GM12892 (cell line): ENCODE measurements around the gene GAB2.

ENCODE experiments used
- POLR2A ChIP-seq: IDR thresholded peaks from 2 replicates; pipeline ENCODE4 v1.6.1; 2011; ENCODE audit warnings: low read depth, low read length, control low read depth
- POLR2AphosphoS5 ChIP-seq: IDR thresholded peaks from 2 replicates; pipeline ENCODE4 v1.6.1; 2011; ENCODE audit warnings: low read depth, low read length, control low read depth

DNA sequence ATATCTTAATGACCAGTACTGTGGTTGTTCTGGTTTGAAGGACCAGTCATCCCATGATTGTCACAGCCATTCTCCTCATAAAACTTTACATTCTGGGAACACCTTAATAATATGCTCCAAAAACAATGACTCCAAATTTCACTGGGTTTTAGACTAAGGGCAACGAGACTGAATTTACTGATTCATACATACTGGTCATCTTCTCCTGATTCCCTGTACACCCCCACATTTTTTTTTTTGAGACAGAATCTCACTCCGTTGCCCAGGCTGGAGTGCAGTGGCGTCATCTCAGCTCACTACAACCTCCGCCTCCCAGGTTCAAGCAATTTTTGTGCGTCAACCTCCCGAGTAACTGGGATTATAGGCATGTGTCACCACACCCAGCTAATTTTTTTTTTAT is 78.9 kb downstream of the GAB2 start:
- TF ChIP-seq POLR2A (no peak), POLR2AphosphoS5 (no peak)
